IMR-90 (cell line): ENCODE measurements around the gene ITSN1. TPM values are rescaled to one million over a fixed set of nuclear protein-coding genes. Genes with fewer than 3 reads are reported as not detected.

Experiments used
- ATAC-seq: fragments of 200-7000 bp; cut with Tn5 transposase; 2 replicates; pipeline ENCODE4 v1.9.1; 2020; ENCODE audit warnings: low read depth, mild to moderate bottlenecking, moderate library complexity
- BruUV-seq: library from RNA; stranded (reverse); fragments of 400-500 nt; replicated peaks from 2 replicates; lab custom pipeline; 2021; lab: Mats Ljungman, UMichigan
- CTCF ChIA-PET: fragments of 300-600 bp; formaldehyde crosslinking; extraction: SDS; loops from one replicate; lab custom pipeline; 2021; ENCODE audit warnings: antibody characterized with exemption; lab: Yijun Ruan, JAX
- POLR2A ChIA-PET: fragments of 300-600 bp; sonication (Branson Sonifier 250); formaldehyde crosslinking; loops from one replicate; lab custom pipeline; 2022; ENCODE audit warnings: antibody characterized with exemption; ENCODE audit not compliant: unreplicated experiment; lab: Charles Lee
- DNase-seq: peaks from one replicate; pipeline ENCODE4 v3.0.0; 2013
- H2AFZ ChIP-seq: replicated peaks from 2 replicates; pipeline ENCODE3; 2013; ENCODE audit warnings: low read length, mild to moderate bottlenecking; ENCODE audit not compliant: poor library complexity
- H2AK5ac ChIP-seq: 2 replicates; pipeline ENCODE4 v1.6.1; 2013; ENCODE audit warnings: low read depth, low read length, inconsistent platforms
- H2AK9ac ChIP-seq: replicated peaks from 2 replicates; pipeline ENCODE3; 2013; ENCODE audit warnings: mild to moderate bottlenecking, low read depth, low read length, moderate library complexity; ENCODE audit not compliant: poor library complexity
- H2BK120ac ChIP-seq: 2 replicates; pipeline ENCODE4 v1.6.1; 2013; ENCODE audit warnings: low read depth, low read length, inconsistent platforms
- H2BK15ac ChIP-seq: 3 replicates; pipeline ENCODE4 v1.6.1; 2013; ENCODE audit warnings: low read depth, low read length, inconsistent platforms
- H2BK20ac ChIP-seq: 2 replicates; pipeline ENCODE4 v1.6.1; 2013; ENCODE audit warnings: low read depth, mild to moderate bottlenecking, inconsistent platforms, low read length, moderate library complexity
- H2BK5ac ChIP-seq: 2 replicates; pipeline ENCODE4 v1.6.1; 2013; ENCODE audit warnings: mild to moderate bottlenecking, low read depth, low read length, inconsistent platforms; ENCODE audit not compliant: poor library complexity, severe bottlenecking
- H3K14ac ChIP-seq: replicated peaks from 2 replicates; pipeline ENCODE4 v1.6.1; 2013; ENCODE audit warnings: low read depth, low read length, inconsistent platforms
- H3K18ac ChIP-seq: 2 replicates; pipeline ENCODE4 v1.6.1; 2013; ENCODE audit warnings: low read depth, low read length, control low read depth
- H3K23ac ChIP-seq: 2 replicates; pipeline ENCODE4 v1.6.1; 2013; ENCODE audit warnings: low read depth, low read length, inconsistent platforms
- H3K27ac ChIP-seq: 2 replicates; pipeline ENCODE4 v1.5.1; 2013; ENCODE audit warnings: mild to moderate bottlenecking, control low read depth, low read length; ENCODE audit not compliant: insufficient read depth
- H3K27me3 ChIP-seq: 2 replicates; pipeline ENCODE4 v1.6.1; 2013; ENCODE audit warnings: low read length; ENCODE audit not compliant: control insufficient read depth, insufficient read depth
- H3K36me3 ChIP-seq: 2 replicates; pipeline ENCODE4 v1.6.1; 2013; ENCODE audit warnings: low read length, mixed read lengths; ENCODE audit not compliant: control insufficient read depth, insufficient read depth
- H3K4ac ChIP-seq: 2 replicates; pipeline ENCODE4 v1.6.1; 2013; ENCODE audit warnings: low read depth, low read length, inconsistent platforms
- H3K4me1 ChIP-seq: 2 replicates; pipeline ENCODE4 v1.6.1; 2013; ENCODE audit warnings: low read length, mixed read lengths; ENCODE audit not compliant: control insufficient read depth, insufficient read depth
- H3K4me2 ChIP-seq: 2 replicates; pipeline ENCODE4 v1.6.1; 2013; ENCODE audit warnings: low read depth, mild to moderate bottlenecking, control low read depth, low read length, moderate library complexity
- H3K4me3 ChIP-seq: 2 replicates; pipeline ENCODE4 v1.5.1; 2013; ENCODE audit warnings: low read depth, mild to moderate bottlenecking, control low read depth, low read length, moderate library complexity; ENCODE audit not compliant: insufficient read depth
- H3K56ac ChIP-seq: 2 replicates; pipeline ENCODE4 v1.6.1; 2013; ENCODE audit warnings: low read length, inconsistent platforms; ENCODE audit not compliant: insufficient read depth; ENCODE audit errors: extremely low read depth
- H3K79me1 ChIP-seq, 2 experiments: 2 replicates each; pipeline ENCODE4 v1.6.1; 2013; ENCODE audit warnings: low read length in 2 of 2, inconsistent platforms in 1 of 2, low read depth in 1 of 2
- H3K9ac ChIP-seq: 2 replicates; pipeline ENCODE4 v1.6.1; 2013; ENCODE audit warnings: low read depth, low read length, control low read depth
- H3K9me1 ChIP-seq: 2 replicates; pipeline ENCODE4 v1.6.1; 2013; ENCODE audit warnings: low read length, inconsistent platforms; ENCODE audit not compliant: insufficient read depth
- H3K9me3 ChIP-seq: 2 replicates; pipeline ENCODE4 v1.6.1; 2013; ENCODE audit warnings: low read length; ENCODE audit not compliant: control insufficient read depth, insufficient read depth
- H4K20me1 ChIP-seq: 2 replicates; pipeline ENCODE4 v1.6.1; 2013; ENCODE audit warnings: low read length, inconsistent platforms; ENCODE audit not compliant: insufficient read depth
- H4K5ac ChIP-seq: 2 replicates; pipeline ENCODE4 v1.6.1; 2013; ENCODE audit warnings: mild to moderate bottlenecking, low read depth, low read length, control low read depth
- H4K8ac ChIP-seq, 2 experiments: 2 replicates each; pipeline ENCODE4 v1.6.1; 2013; ENCODE audit warnings: low read depth in 2 of 2, low read length in 2 of 2, control low read depth in 1 of 2, inconsistent platforms in 1 of 2
- H4K91ac ChIP-seq: 2 replicates; pipeline ENCODE4 v1.6.1; 2013; ENCODE audit warnings: low read depth, low read length, inconsistent platforms; ENCODE audit not compliant: insufficient read depth
- CEBPB ChIP-seq: IDR thresholded peaks from 2 replicates; pipeline ENCODE4 v1.6.1; 2012; ENCODE audit warnings: low read depth, low read length, improper control_type of control experiment
- CHD1 ChIP-seq: IDR thresholded peaks from 2 replicates; pipeline ENCODE4 v1.6.1; 2012; ENCODE audit warnings: low read depth, low read length, improper control_type of control experiment
- ELK1 ChIP-seq: fragments of 150-350 bp; IDR thresholded peaks from 2 replicates; pipeline ENCODE4 v1.6.1; 2016; ENCODE audit warnings: low read depth, mild to moderate bottlenecking, low read length, moderate library complexity, borderline replicate concordance
- FOS ChIP-seq: fragments of 150-350 bp; IDR thresholded peaks from 2 replicates; pipeline ENCODE4 v1.6.1; 2016; ENCODE audit warnings: low read depth, low read length
- MAZ ChIP-seq: IDR thresholded peaks from 2 replicates; pipeline ENCODE4 v1.6.1; 2012; ENCODE audit warnings: low read depth, mild to moderate bottlenecking, low read length, improper control_type of control experiment, moderate library complexity, borderline replicate concordance
- NFE2L2 ChIP-seq: fragments of 150-350 bp; IDR thresholded peaks from 2 replicates; pipeline ENCODE4 v1.6.1; 2016; ENCODE audit warnings: low read depth, mild to moderate bottlenecking, low read length
- POLR2A ChIP-seq: IDR thresholded peaks from 2 replicates; pipeline ENCODE4 v1.6.1; 2012; ENCODE audit warnings: mild to moderate bottlenecking, low read depth, low read length
- RAD21 ChIP-seq: IDR thresholded peaks from 2 replicates; pipeline ENCODE4 v1.6.1; 2012; ENCODE audit warnings: low read length, improper control_type of control experiment
- RCOR1 ChIP-seq: IDR thresholded peaks from 2 replicates; pipeline ENCODE4 v1.6.1; 2012; ENCODE audit warnings: mild to moderate bottlenecking, low read length, improper control_type of control experiment; ENCODE audit not compliant: insufficient replicate concordance
- SMC3 ChIP-seq: fragments of 150-350 bp; IDR thresholded peaks from 2 replicates; pipeline ENCODE4 v1.6.1; 2016; ENCODE audit warnings: low read depth, mild to moderate bottlenecking, antibody characterized with exemption, low read length, moderate library complexity
- USF2 ChIP-seq: fragments of 150-350 bp; IDR thresholded peaks from 2 replicates; pipeline ENCODE4 v1.6.1; 2017; ENCODE audit warnings: mild to moderate bottlenecking, antibody characterized with exemption, low read length, low read depth
- dilution Hi-C: fragments of 300-500 bp; cut with HindIII; formaldehyde crosslinking; loops from one replicate; pipeline ENCODE4 v1.14.3; 2018; ENCODE audit warnings: low sequenced_read_pairs; ENCODE audit not compliant: unreplicated experiment
- in situ Hi-C: fragments of 300-500 bp; cut with MboI; formaldehyde crosslinking; loops from 3 replicates; pipeline ENCODE4 v1.14.3; 2019; ENCODE audit warnings: low sequenced_read_pairs, inconsistent platforms, mixed read lengths
- intact Hi-C: fragments of 100-400 bp; cut with micrococcal nuclease; formaldehyde crosslinking; loops from 2 replicates; pipeline ENCODE4 v1.10.0; 2022
- polyA plus RNA-seq, 3 experiments: library from polyadenylated mRNA; depleted of rRNA; stranded (reverse); fragments of >200 nt; gene quantifications; 2 replicates each; pipeline ENCODE4 v1.2.3, GENCODE V29; 2012; ENCODE audit warnings: low replicate concordance in 1 of 3
- total RNA-seq: library from RNA; depleted of rRNA; stranded (reverse); fragments of >200 nt; gene quantifications from 2 replicates; pipeline ENCODE4 v1.2.3, GENCODE V29; 2012
- TF ChIP-seq, protein P1 (sequence below): conservative IDR thresholded peaks from 2 replicates; pipeline ENCODE4 v1.5.1; 2012; ENCODE audit warnings: mild to moderate bottlenecking, low read depth, low read length, improper control_type of control experiment

The ITSN1 gene
- total and polyA plus RNA-seq, 2 of the 4 experiments (the other 2 are of a cell fraction) = 45.4 to 62.0 TPM

DNA sequence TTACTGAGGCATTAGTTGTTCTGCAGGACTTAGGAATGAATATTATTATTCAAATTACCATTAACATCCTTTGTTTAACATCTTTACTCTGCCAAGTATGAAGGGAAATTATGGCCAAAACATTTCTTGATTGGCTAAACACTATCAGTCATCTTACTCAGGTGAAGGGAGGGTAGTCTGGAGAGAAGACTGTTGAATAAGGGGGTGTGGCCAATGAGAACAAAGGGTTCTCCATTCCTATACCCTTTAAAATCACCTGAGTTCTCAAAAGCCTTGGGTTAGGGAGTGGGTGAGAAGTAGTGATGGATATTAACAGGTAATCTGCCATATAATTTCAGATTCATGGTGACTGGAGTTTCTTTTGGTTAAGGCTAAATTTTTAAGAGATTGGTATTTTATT, 20.0 kb upstream of the ITSN1 start:
- Histone ChIP-seq H4K5ac (no peak overlapping the region), H2BK15ac (no peak overlapping the region), H3K9ac (no peak overlapping the region), H3K18ac (no peak overlapping the region), H2AK9ac (no peak overlapping the region), H3K4me3 (no peak overlapping the region), H2BK120ac (no peak overlapping the region), H3K36me3 (peaks cover 20% of the 10 kb centered on the region), H2BK20ac (no peak overlapping the region), H3K4me2 (no peak overlapping the region), H3K4me1 (no peaks in the 10 kb centered on the region), H3K79me1 (peaks cover 11 to 13% of the 10 kb centered on the region in 2 experiments; a peak in 3 of 4 replicates), H4K8ac (no peak overlapping the region), H3K27me3 (no peaks in the 10 kb centered on the region), H3K4ac (no peak overlapping the region), H2AK5ac (no peak overlapping the region), H3K9me3 (no peaks in the 10 kb centered on the region), H4K91ac (no peak overlapping the region), H2AFZ (no peak overlapping the region), H3K23ac (no peak overlapping the region), H3K14ac (no peak overlapping the region), H2BK5ac (no peak overlapping the region), H3K27ac (no peak overlapping the region), H3K9me1 (no peaks in the 10 kb centered on the region; the same call in 1 of the 2 replicates), H3K56ac (no peak overlapping the region), H4K20me1 (no peaks in the 10 kb centered on the region)
- in situ Hi-C loops = no loop called here
- dilution Hi-C loops = no loop called here
- no TSS peak for BruUV-seq
- DNase-seq (no peak), ATAC-seq (no peak)
- TF ChIP-seq, protein P1, sequence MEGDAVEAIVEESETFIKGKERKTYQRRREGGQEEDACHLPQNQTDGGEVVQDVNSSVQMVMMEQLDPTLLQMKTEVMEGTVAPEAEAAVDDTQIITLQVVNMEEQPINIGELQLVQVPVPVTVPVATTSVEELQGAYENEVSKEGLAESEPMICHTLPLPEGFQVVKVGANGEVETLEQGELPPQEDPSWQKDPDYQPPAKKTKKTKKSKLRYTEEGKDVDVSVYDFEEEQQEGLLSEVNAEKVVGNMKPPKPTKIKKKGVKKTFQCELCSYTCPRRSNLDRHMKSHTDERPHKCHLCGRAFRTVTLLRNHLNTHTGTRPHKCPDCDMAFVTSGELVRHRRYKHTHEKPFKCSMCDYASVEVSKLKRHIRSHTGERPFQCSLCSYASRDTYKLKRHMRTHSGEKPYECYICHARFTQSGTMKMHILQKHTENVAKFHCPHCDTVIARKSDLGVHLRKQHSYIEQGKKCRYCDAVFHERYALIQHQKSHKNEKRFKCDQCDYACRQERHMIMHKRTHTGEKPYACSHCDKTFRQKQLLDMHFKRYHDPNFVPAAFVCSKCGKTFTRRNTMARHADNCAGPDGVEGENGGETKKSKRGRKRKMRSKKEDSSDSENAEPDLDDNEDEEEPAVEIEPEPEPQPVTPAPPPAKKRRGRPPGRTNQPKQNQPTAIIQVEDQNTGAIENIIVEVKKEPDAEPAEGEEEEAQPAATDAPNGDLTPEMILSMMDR = no peak
- TF ChIP-seq RAD21 (no peak), RCOR1 (no peak), CEBPB (no peak), USF2 (no peak), POLR2A (no peak), SMC3 (no peak), MAZ (no peak), NFE2L2 (no peak), ELK1 (no peak), CHD1 (no peak), FOS (no peak)
- CTCF ChIA-PET = interaction anchor here (1.1 kb wide), 1 partner anchor 16 kb away, joined by 3 read pairs; no protein-coding TSS in a partner anchor
- intact Hi-C loops = no loop called here
- POLR2A ChIA-PET = no interaction called here
